CD4-positive, alpha-beta T cell treated with Interleukin-6 at 100 ng/mL for 8 hours (primary cell): ENCODE data around the gene PITPNM1.

Source experiments
- DNase-seq: peaks from one replicate; pipeline ENCODE4 v3.0.0-alpha.2; 2020; ENCODE audit warnings: mixed read lengths, low spot score

The PITPNM1 gene

DNA sequence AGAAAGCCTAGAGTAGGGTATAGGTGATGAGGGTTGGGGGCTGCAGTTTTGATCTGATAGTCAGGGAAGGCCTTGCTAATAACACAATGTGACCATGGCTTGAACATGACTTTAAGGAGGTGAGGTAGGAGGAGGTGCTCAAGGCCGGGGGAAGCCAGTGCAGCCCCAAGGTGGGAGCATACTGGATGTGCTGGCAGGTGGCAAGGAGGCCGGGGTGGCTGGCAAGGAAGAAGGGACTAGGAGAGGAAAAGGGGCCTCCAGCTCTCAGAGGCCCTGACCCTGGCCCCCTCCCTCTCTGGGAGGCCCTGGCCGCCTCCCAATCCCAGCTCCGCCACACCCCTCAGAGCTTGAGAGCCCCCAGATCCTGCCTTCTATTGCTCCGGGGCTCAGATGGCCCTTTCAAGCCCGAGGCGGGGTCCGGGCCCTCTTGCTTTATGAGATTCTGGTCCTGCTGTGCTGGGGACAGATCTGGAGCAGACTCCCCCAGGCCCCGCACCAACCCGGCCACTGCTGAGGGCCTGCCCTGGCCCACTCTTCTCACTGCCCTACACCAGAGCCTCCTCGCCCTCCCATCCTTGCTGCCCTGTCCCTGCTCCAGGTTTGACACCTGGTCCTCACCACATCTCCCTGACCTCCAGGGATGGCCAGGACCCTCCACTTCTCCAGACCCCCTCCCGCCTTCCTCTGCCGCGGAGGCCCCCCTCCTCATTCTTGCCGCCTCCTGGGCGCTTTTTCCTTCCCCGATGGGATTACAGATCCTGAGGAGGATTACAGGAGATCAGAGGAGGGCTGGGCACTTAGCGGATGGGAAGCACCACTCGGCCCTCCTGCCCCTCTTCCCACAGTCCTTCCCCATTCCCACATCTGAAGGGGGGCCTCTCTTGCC, 1.8 kb downstream of the PITPNM1 start:
- DNase-seq, result no peak

DNA sequence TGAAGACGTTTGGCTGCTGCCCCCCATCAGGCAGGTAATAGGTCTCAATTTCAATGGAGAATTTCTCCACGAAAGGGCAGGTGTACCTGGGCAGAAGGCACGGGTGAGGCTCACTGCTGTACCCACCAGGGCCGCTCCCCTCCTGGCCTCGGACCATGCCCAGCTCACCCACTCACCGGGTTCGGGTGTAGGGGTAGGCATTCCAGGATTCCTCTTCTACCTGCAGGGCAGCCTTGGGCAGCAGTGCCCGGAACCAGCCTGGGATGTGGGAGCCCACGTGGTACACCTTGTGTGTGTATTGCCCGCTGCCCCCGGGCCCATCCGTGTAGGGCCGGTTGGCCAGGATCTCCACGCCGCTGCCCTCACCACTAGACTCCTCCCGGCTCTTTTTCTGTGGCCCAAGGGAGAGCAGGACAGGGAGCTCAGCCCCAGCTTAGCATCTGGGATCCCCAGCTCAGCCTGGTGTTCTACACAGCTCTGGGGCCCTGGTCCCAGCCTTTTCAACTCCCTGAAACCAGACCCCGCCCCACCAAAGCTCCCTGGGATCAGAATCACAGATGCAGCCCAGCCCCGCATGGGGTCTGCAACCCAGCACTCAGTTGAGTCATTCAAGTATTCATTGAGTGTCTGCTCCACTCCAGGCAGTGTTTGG, 2.7 kb downstream of the PITPNM1 start:
- DNase-seq, result no peak

DNA sequence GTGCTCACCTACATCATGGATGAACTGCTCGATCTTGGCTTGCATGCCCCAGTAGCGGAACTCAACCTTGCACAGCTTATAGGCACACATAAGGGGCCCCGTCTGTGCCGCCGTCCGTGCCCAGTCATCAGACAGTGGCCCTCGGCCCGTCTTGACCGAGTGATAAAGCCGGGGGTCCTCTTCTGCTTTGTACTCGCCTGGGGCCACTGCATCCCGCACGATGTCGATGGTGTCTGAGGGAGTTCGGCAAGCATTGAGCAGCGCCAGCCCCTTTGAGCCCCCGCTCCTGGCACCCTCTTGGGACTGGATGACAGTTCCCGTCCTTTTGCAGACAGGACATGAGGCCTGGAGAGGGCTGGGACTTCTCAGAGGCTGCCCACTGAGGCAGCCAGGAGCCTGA, 3.3 kb downstream of the PITPNM1 start:
- DNase-seq, result no peak

- no peak for DNase-seq
Measured at GRCh38 chr11:67500831-67501715, 4.1 kb downstream of the PITPNM1 start.

GRCh38 chr11:67500484-67500821, 4.7 kb downstream of the PITPNM1 start:
- no peak for DNase-seq

DNA sequence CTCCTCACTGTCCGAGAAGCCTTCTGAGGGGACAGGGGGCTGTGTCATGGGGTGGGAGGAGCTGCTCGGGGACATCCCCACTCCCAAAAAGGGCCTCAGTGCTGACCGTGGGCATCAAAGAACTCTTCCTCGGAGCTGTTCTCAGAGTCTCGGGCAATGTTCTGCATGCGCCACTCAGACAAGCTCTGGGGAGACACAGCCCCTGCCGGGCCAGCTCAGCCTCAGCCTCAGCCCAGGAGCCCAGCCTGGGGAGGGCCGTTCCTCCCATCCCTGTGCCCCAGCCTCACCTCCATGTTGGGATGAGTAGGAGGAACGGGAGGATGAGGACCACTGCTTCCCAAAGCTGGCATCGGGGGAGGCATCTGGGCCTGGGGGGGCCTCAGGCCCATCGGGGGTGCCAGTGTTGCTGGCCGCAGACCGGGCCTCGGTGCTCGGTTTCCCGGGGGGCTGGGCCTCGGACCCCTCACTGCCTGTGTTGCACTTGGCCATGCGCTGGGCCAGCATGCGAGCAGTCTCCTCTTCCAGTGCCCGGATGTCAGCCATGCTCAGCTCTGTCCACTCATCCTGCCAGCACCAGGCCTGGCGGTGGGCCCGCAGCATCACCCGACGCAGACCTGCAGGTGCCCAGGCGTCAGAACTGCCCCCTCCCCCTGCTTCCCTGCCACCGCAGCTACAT, 5.2 kb downstream of the PITPNM1 start:
- DNase-seq, result no peak

DNA sequence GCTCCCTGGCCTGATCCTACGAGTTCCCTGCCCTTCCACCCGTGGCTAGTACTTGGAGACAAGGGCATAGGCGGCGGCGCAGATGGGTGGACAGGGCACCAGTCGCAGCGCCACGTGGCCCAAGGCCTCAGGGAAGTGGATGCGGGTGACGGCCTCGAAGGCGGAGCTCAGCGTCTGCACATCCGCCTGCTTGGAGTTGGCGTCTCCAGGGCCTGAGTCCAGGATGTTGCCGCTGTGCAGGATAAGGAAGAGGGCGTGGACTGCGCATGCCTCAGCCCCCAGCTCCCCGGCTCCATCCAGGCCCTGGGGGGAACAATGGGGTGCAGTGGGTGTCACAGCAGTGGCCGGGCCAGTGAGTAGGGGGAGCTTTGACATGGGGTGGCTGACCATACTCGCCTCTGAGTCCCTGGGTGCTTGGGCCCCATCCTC, 6.6 kb downstream of the PITPNM1 start:
- DNase-seq, result no peak

DNA sequence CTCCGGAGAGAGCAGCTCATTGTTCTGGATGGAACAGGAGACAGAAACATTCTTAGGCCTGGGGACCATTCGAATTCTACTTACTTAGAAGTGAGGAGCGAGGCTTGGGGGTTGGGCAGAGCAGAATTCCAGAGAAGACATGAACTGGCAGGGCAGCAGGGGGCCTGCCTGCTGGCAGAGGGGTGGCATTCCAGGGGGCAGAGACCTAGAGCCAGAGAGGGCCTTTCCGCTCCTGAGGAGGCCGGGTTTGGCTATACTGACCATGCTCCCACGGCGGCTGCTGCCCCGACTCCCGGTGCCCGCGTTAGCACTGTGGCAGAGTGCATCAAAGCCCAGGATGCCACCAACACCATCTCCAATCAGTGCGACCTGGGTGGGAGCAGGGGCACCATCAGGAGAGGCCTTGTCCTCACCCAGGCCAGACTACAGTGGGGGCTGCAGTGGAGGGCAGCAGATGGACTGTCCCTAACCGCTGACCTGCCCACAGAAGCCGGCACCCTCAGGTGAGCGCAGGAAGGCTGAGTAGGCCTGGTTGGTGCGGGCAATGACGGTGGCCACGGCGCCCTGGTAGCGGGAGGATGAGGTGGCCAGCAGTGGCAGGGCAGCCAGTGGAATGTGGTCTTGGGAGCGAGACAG, 7.4 kb downstream of the PITPNM1 start:
- no peak for DNase-seq

GRCh38 chr11:67496113-67496512, 9.1 kb downstream of the PITPNM1 start:
- DNase-seq, result no peak

DNA sequence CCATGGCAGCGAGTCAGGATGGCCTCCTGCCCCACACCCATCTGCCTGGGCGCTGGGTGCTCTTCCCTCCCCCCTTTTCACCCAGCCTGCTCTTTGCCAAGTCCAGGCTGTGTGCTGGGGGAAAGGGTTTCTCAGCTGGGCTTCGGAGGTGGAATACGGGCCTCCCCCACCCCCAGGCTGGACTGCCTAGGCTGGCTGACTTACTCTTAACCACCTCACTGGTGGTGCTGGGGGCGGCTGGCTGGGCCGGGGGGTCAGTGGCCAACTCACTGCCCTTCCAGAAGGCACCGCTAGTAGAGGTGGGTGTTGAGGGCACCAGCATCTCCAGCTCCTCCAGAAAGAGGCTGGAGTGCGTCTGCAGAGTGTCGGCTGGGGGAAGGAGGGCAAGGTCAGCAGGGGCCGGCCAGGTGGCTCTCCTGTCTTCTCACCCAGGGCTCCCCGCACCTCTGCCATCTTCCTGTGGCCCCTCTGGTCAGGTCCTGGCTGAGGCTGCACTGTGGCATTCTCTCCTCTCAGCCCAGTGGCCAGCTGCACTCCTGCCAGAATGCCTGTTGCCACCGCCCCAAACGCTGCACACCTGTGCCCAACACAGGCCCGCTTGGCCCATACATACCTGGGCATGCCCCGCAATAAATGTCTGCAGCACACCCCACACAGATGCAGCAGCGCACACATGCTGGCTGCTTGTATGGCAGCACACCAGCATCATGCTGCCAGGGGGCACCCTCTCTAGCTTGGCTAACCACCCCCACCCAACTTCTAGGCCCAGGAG, 9.7 kb downstream of the PITPNM1 start:
- DNase-seq, result no peak

- no peak for DNase-seq
Measured at GRCh38 chr11:67494371-67495233, 10.6 kb downstream of the PITPNM1 start.

- DNase-seq, result no peak
Measured at GRCh38 chr11:67493548-67494370, 11.4 kb downstream of the PITPNM1 start.

- no peak for DNase-seq
Measured at GRCh38 chr11:67492801-67493547, 12.2 kb downstream of the PITPNM1 start.

GRCh38 chr11:67492069-67492727, 13.0 kb downstream of the PITPNM1 start:
- DNase-seq, result no peak

GRCh38 chr11:67491276-67492068, 13.7 kb downstream of the PITPNM1 start:
- DNase-seq, result no peak

DNA sequence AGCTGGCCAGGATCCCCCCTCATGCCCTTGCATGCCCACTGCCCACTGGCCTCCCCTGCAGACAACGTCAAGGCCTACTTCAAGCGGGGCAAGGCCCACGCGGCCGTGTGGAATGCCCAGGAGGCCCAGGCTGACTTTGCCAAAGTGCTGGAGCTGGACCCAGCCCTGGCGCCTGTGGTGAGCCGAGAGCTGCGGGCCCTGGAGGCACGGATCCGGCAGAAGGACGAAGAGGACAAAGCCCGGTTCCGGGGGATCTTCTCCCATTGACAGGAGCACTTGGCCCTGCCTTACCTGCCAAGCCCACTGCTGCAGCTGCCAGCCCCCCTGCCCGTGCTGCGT, 14.5 kb downstream of the PITPNM1 start:
- no peak for DNase-seq
